ENCODE results near the gene PTPRD. TPM values are rescaled to one million over a fixed set of nuclear protein-coding genes. Genes with fewer than 3 reads are reported as not detected.

PTPRD gene
- total and polyA plus RNA-seq, 2 donors: 2.2 to 13.5 TPM

DNA sequence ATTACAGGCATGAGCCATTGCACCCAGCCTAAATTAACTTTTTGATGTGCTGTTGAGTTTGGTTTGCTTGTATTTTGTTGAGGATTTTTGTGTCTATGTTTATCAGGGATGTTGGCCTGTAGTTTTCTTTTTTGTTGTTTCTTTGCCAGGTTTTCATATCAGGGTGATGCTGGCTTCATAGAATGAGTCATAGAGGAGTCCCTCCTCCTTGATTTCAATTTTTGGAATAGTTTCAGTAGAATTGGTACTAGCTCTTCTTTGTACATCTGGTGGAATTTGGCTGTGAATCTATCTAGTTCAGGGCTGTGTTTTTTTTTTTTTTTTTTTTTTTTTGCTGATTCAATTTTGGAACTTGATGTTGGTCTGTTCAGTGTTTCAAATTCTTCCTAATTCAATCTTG lies 1648.9 kb downstream of the PTPRD start:
- Histone ChIP-seq H3K4me1 (ENCODE audit: control insufficient read depth in 2 of 2, insufficient read depth in 2 of 2, low read length in 2 of 2) (no peaks in the 10 kb centered on the region), H3K27me3 (ENCODE audit: control insufficient read depth in 2 of 2, insufficient read depth in 1 of 2, low read length in 1 of 2) (no peaks in the 10 kb centered on the region), H3K4me3 (ENCODE audit: low read length in 2 of 2) (no peak overlapping the region), H3K9me3 (ENCODE audit: control insufficient read depth in 2 of 2, insufficient read depth in 1 of 2, low read length in 1 of 2) (no peaks in the 10 kb centered on the region), H3K36me3 (ENCODE audit: control insufficient read depth in 2 of 2, insufficient read depth in 2 of 2, low read length in 1 of 2) (no peaks in the 10 kb centered on the region), H3K27ac (ENCODE audit: low read depth in 1 of 2, low read length in 1 of 2) (no peak overlapping the region)
- DNase-seq (ENCODE audit: low read depth in 6 of 9, low spot score in 9 of 9): no peak

DNA sequence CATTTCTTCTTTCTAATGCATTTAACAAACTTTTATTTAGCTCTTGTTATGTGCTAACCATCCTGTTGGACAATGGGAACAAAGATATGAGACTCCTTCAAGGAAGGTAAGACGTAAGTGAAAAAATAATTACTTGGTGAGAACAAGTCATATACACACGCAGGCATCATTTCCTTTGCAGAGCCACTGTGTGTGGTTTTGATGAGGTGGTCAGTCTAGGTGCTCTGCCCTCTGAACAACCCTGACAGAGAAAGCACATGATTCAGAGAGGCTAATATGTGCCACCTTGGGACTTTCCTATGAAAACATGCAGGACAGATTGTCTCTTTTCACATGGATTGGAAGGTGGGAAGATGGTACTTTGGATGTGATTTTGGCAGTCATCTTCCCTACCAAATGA lies 1650.7 kb downstream of the PTPRD start:
- Histone ChIP-seq H3K4me1 (ENCODE audit: control insufficient read depth in 2 of 2, insufficient read depth in 2 of 2, low read length in 2 of 2) (no peaks in the 10 kb centered on the region), H3K27me3 (ENCODE audit: control insufficient read depth in 2 of 2, insufficient read depth in 1 of 2, low read length in 1 of 2) (no peaks in the 10 kb centered on the region), H3K36me3 (ENCODE audit: control insufficient read depth in 2 of 2, insufficient read depth in 2 of 2, low read length in 1 of 2) (no peaks in the 10 kb centered on the region), H3K27ac (ENCODE audit: low read depth in 1 of 2, low read length in 1 of 2) (no peak overlapping the region), H3K9me3 (ENCODE audit: control insufficient read depth in 2 of 2, insufficient read depth in 1 of 2, low read length in 1 of 2) (no peaks in the 10 kb centered on the region), H3K4me3 (ENCODE audit: low read length in 2 of 2) (no peak overlapping the region)
- 89% methylated on average over 2 of the region's 2 CpGs for WGBS
- DNase-seq (ENCODE audit: low read depth in 6 of 9, low spot score in 9 of 9): no peak

DNA sequence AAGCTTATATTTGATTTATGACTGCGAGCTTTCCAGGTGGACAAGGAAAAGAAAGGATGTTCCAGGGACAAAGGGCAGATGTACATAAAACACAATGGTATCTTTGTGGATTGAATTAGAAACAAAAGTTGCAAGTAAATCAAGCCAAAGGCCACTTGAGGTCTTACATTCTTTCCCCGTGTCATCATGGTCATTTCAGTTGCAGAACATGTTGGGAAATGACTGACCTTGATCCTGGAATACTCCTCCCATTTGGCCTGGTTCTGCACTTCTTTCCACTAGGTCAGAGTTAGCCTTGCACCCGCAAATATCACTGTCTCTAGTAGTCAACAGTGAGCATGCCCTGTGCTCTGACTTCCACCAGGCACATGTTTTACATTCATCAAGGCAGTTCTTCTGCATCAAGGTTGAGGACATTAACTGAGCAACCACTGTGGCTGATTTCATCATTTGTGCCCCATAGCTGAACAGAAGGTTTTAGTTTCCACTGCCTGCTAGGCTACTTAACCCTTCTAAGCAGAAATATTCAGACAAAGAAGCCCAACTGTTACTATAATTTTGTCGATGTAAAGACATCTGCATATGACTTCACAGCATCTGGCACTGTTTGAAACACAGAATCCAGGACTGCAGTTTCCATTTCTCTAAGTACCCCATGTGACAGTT lies 1651.5 kb downstream of the PTPRD start:
- no peaks in the 10 kb centered on the region for H3K27me3 ChIP-seq (ENCODE audit: control insufficient read depth in 2 of 2, insufficient read depth in 1 of 2, low read length in 1 of 2)
- no peak overlapping the region for H3K4me3 ChIP-seq (ENCODE audit: low read length in 2 of 2)
- no peaks in the 10 kb centered on the region for H3K9me3 ChIP-seq (ENCODE audit: control insufficient read depth in 2 of 2, insufficient read depth in 1 of 2, low read length in 1 of 2)
- H3K27ac ChIP-seq (ENCODE audit: low read depth in 1 of 2, low read length in 1 of 2): no peak overlapping the region
- no peaks in the 10 kb centered on the region for H3K36me3 ChIP-seq (ENCODE audit: control insufficient read depth in 2 of 2, insufficient read depth in 2 of 2, low read length in 1 of 2)
- H3K4me1 ChIP-seq (ENCODE audit: control insufficient read depth in 2 of 2, insufficient read depth in 2 of 2, low read length in 2 of 2): no peaks in the 10 kb centered on the region
- WGBS: 96% methylated on average over 4 of the region's 4 CpGs
- no peak for DNase-seq (ENCODE audit: low read depth in 6 of 9, low spot score in 9 of 9)

DNA sequence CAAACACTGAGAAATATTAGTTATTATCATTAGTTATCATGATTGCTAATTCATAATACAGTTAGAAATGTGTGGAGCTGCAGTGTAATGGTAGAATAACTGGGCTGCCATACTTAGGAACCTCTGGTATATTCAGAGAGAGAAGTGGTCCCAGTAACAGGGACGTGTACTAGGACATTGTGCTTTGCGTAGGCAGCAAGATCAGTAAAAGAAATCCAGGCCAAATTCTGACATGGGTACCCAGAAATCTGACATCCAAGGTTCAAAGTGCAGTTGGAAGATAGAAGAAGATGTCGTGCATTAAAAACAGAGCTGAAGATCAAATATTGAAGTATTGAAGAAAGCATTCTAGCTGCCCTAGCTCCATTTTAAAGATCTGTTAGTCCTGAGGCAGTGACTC lies 1652.5 kb downstream of the PTPRD start:
- Histone ChIP-seq H3K4me1 (ENCODE audit: control insufficient read depth in 2 of 2, insufficient read depth in 2 of 2, low read length in 2 of 2) (no peaks in the 10 kb centered on the region), H3K9me3 (ENCODE audit: control insufficient read depth in 2 of 2, insufficient read depth in 1 of 2, low read length in 1 of 2) (no peaks in the 10 kb centered on the region), H3K27ac (ENCODE audit: low read depth in 1 of 2, low read length in 1 of 2) (no peak overlapping the region), H3K36me3 (ENCODE audit: control insufficient read depth in 2 of 2, insufficient read depth in 2 of 2, low read length in 1 of 2) (no peaks in the 10 kb centered on the region), H3K27me3 (ENCODE audit: control insufficient read depth in 2 of 2, insufficient read depth in 1 of 2, low read length in 1 of 2) (no peaks in the 10 kb centered on the region), H3K4me3 (ENCODE audit: low read length in 2 of 2) (no peak overlapping the region)
- WGBS: 93% methylated on average over 3 of the region's 3 CpGs
- DNase-seq (ENCODE audit: low read depth in 6 of 9, low spot score in 9 of 9): no peak

DNA sequence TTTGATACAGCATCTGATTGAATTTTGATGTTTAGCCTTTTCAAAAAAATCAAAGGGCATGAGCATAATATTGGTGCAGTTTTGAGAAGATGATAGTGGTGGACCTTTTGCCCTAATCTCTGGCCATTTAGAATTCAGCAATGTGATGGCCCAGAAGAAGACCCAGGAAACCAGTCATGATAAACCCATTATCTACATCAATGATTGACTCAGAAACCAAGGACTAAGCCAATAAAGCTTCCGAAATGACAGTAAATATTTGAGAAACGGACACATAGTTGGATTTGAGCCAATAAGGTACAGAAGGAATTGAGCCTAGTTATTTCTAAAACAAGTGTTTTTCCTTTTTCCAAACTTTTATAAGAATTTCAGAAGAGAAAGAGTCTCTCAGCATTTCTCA lies 1654.4 kb downstream of the PTPRD start:
- Histone ChIP-seq H3K9me3 (ENCODE audit: control insufficient read depth in 2 of 2, insufficient read depth in 1 of 2, low read length in 1 of 2) (no peaks in the 10 kb centered on the region), H3K4me3 (ENCODE audit: low read length in 2 of 2) (no peak overlapping the region), H3K36me3 (ENCODE audit: control insufficient read depth in 2 of 2, insufficient read depth in 2 of 2, low read length in 1 of 2) (no peaks in the 10 kb centered on the region), H3K27ac (ENCODE audit: low read depth in 1 of 2, low read length in 1 of 2) (no peak overlapping the region), H3K4me1 (ENCODE audit: control insufficient read depth in 2 of 2, insufficient read depth in 2 of 2, low read length in 2 of 2) (no peaks in the 10 kb centered on the region), H3K27me3 (ENCODE audit: control insufficient read depth in 2 of 2, insufficient read depth in 1 of 2, low read length in 1 of 2) (no peaks in the 10 kb centered on the region)
- 94% methylated on average over 2 of the region's 2 CpGs for WGBS
- DNase-seq (ENCODE audit: low read depth in 6 of 9, low spot score in 9 of 9): no peak

DNA sequence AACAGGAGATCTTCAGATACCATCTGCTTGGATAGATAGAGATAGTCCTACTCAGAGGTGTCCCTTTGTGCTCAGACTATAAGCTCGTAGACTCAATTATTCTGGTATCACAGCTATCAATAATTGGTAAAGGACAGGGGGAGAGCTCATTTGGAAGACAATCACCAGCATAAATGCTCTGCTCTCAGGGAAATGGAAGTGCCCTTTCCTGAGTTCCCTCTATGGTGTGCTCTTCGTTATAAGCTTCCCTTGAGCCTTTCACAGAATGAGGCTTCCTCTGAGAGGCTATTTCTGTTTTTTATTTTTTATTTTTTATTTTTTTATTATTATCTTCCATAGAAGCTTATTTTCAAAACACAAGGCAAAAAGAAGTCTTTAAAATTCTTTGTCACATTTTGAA lies 1657.5 kb downstream of the PTPRD start:
- Histone ChIP-seq H3K4me1 (ENCODE audit: control insufficient read depth in 2 of 2, insufficient read depth in 2 of 2, low read length in 2 of 2) (no peaks in the 10 kb centered on the region), H3K36me3 (ENCODE audit: control insufficient read depth in 2 of 2, insufficient read depth in 2 of 2, low read length in 1 of 2) (no peaks in the 10 kb centered on the region), H3K9me3 (ENCODE audit: control insufficient read depth in 2 of 2, insufficient read depth in 1 of 2, low read length in 1 of 2) (no peaks in the 10 kb centered on the region), H3K27me3 (ENCODE audit: control insufficient read depth in 2 of 2, insufficient read depth in 1 of 2, low read length in 1 of 2) (no peaks in the 10 kb centered on the region), H3K27ac (ENCODE audit: low read depth in 1 of 2, low read length in 1 of 2) (no peak overlapping the region), H3K4me3 (ENCODE audit: low read length in 2 of 2) (no peak overlapping the region)
- DNase-seq (ENCODE audit: low read depth in 6 of 9, low spot score in 9 of 9): no peak
- WGBS: 86% methylated on average over 2 of the region's 2 CpGs

DNA sequence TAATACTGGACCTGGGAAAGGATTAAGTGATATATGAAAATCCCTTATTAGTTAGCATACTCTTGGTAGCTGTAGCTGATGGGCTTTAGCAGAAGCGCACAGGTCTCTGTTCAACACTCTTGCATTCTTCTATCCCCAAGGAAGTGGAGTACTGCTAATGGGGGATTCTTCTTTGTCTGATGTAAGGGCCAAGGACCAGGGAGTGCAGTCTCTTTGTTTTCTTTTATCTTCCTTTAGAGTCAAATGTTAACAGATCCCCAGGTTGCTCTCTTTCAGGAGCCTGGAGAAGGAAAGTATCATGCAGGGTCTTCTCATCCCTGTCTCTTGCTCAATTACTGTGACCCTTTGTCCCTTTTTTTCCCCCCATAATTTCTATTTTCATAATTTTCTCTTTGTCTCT lies 1666.3 kb downstream of the PTPRD start:
- WGBS: 97% methylated on average over 1 of the region's 1 CpG
- Histone ChIP-seq H3K27me3 (ENCODE audit: control insufficient read depth in 2 of 2, insufficient read depth in 1 of 2, low read length in 1 of 2) (no peaks in the 10 kb centered on the region), H3K9me3 (ENCODE audit: control insufficient read depth in 2 of 2, insufficient read depth in 1 of 2, low read length in 1 of 2) (no peaks in the 10 kb centered on the region), H3K27ac (ENCODE audit: low read depth in 1 of 2, low read length in 1 of 2) (no peak overlapping the region), H3K4me1 (ENCODE audit: control insufficient read depth in 2 of 2, insufficient read depth in 2 of 2, low read length in 2 of 2) (no peaks in the 10 kb centered on the region), H3K36me3 (ENCODE audit: control insufficient read depth in 2 of 2, insufficient read depth in 2 of 2, low read length in 1 of 2) (no peaks in the 10 kb centered on the region), H3K4me3 (ENCODE audit: low read length in 2 of 2) (no peak overlapping the region)
- no peak for DNase-seq (ENCODE audit: low read depth in 6 of 9, low spot score in 9 of 9)

DNA sequence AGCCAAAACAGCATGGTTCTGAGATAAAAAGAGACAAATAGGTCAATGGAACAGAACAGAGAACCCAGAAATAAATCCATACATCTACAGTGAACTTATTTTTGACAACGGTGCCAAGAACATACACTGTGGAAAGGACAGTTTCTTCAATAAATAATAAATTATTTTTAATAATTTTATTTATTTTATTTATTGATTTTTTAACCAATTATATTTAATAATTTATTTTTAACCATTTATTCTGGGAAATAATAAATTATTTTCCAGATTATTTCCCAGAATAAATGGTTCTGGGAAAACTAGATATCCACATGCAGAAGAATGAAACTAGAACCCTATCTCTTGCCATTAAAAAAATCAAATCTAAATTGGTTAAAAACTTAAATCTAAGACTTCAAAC lies 1669.4 kb downstream of the PTPRD start:
- Histone ChIP-seq H3K36me3 (ENCODE audit: control insufficient read depth in 2 of 2, insufficient read depth in 2 of 2, low read length in 1 of 2) (no peaks in the 10 kb centered on the region), H3K9me3 (ENCODE audit: control insufficient read depth in 2 of 2, insufficient read depth in 1 of 2, low read length in 1 of 2) (no peaks in the 10 kb centered on the region), H3K27ac (ENCODE audit: low read depth in 1 of 2, low read length in 1 of 2) (no peak overlapping the region), H3K27me3 (ENCODE audit: control insufficient read depth in 2 of 2, insufficient read depth in 1 of 2, low read length in 1 of 2) (no peaks in the 10 kb centered on the region), H3K4me1 (ENCODE audit: control insufficient read depth in 2 of 2, insufficient read depth in 2 of 2, low read length in 2 of 2) (no peaks in the 10 kb centered on the region), H3K4me3 (ENCODE audit: low read length in 2 of 2) (no peak overlapping the region)
- no peak for DNase-seq (ENCODE audit: low read depth in 6 of 9, low spot score in 9 of 9)
- 94% methylated on average over 1 of the region's 1 CpG for WGBS

DNA sequence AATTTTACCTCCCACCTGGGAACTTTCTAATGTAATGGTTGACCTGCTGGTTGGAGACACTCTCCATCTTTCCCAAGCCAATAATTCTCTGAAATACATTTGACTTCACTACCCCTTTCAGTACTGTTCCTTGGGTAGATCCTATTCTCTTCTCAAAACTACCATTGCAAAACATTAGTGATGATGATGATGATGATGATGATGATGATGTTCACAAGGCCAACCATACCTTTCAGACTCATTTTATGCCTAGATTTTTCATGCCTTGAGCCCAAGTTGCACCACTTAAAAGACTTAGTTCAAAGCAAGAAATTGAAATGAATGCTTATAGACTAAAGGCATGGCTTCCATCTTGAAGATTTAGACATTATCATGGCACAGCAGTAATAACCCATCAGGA lies 1672.2 kb downstream of the PTPRD start:
- DNase-seq (ENCODE audit: low read depth in 6 of 9, low spot score in 9 of 9): no peak
- Histone ChIP-seq H3K27me3 (ENCODE audit: control insufficient read depth in 2 of 2, insufficient read depth in 1 of 2, low read length in 1 of 2) (no peaks in the 10 kb centered on the region), H3K36me3 (ENCODE audit: control insufficient read depth in 2 of 2, insufficient read depth in 2 of 2, low read length in 1 of 2) (no peaks in the 10 kb centered on the region), H3K4me3 (ENCODE audit: low read length in 2 of 2) (no peak overlapping the region), H3K4me1 (ENCODE audit: control insufficient read depth in 2 of 2, insufficient read depth in 2 of 2, low read length in 2 of 2) (no peaks in the 10 kb centered on the region), H3K9me3 (ENCODE audit: control insufficient read depth in 2 of 2, insufficient read depth in 1 of 2, low read length in 1 of 2) (no peaks in the 10 kb centered on the region), H3K27ac (ENCODE audit: low read depth in 1 of 2, low read length in 1 of 2) (no peak overlapping the region)

DNA sequence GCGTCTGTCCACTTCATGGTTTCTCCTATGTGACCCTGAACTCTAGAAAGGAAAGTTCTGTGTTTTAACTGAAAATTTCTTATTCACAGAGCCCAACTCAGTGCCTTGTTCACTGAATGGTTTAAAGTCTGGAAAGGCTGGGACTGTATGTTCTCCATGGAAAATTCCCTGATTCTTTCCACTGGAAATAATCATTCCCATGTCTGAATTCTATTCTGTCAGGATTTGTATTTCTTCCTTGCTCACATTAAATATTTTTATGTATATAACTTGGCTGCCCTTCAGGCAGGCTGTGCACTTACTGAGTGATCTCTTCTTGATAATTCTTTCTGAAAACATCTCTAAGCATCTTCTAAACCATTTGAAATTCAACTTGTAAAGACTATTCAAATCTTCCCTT lies 1686.3 kb downstream of the PTPRD start:
- Histone ChIP-seq H3K9me3 (ENCODE audit: control insufficient read depth in 2 of 2, insufficient read depth in 1 of 2, low read length in 1 of 2) (no peaks in the 10 kb centered on the region), H3K4me1 (ENCODE audit: control insufficient read depth in 2 of 2, insufficient read depth in 2 of 2, low read length in 2 of 2) (no peaks in the 10 kb centered on the region), H3K27ac (ENCODE audit: low read depth in 1 of 2, low read length in 1 of 2) (no peak overlapping the region), H3K4me3 (ENCODE audit: low read length in 2 of 2) (no peak overlapping the region), H3K27me3 (ENCODE audit: control insufficient read depth in 2 of 2, insufficient read depth in 1 of 2, low read length in 1 of 2) (no peaks in the 10 kb centered on the region), H3K36me3 (ENCODE audit: control insufficient read depth in 2 of 2, insufficient read depth in 2 of 2, low read length in 1 of 2) (no peaks in the 10 kb centered on the region)
- 98% methylated on average over 1 of the region's 1 CpG for WGBS
- no peak for DNase-seq (ENCODE audit: low read depth in 6 of 9, low spot score in 9 of 9)

All from thymus (tissue), 11 donors.